Activated CD8-positive, alpha-beta T cell treated with anti-CD3 and anti-CD28 coated beads for 36 hours (primary cell): ENCODE measurements around the gene PRKCZ. TPM values are rescaled to one million over a fixed set of nuclear protein-coding genes. Genes with fewer than 3 reads are reported as not detected.

Experiments used
- ATAC-seq: fragments of 200-7000 bp; cut with Tn5 transposase; one replicate; pipeline ENCODE4 v1.10.0; 2021; ENCODE audit warnings: mild to moderate bottlenecking, moderate library complexity
- CTCF ChIA-PET: fragments of 350-600 bp; sonication (Branson Sonifier 250); formaldehyde crosslinking; loops from one replicate; lab custom pipeline; 2021; ENCODE audit warnings: antibody characterized with exemption; lab: Charles Lee
- POLR2A ChIA-PET: fragments of 350-600 bp; sonication (Branson Sonifier 250); formaldehyde crosslinking; loops from one replicate; lab custom pipeline; 2021; ENCODE audit warnings: antibody characterized with exemption; lab: Charles Lee
- DNase-seq: peaks from one replicate; pipeline ENCODE4 v3.0.0-alpha.2; 2020
- H3K27ac Mint-ChIP-seq: one replicate; pipeline ENCODE4 v1.8.0; 2021; ENCODE audit warnings: mild to moderate bottlenecking, mixed read lengths
- H3K27me3 Mint-ChIP-seq: one replicate; pipeline ENCODE4 v1.8.0; 2021; ENCODE audit warnings: mixed read lengths
- H3K36me3 Mint-ChIP-seq: one replicate; pipeline ENCODE4 v1.8.0; 2021; ENCODE audit warnings: low read depth, mixed read lengths
- H3K4me1 Mint-ChIP-seq: one replicate; pipeline ENCODE4 v1.8.0; 2021; ENCODE audit warnings: low read depth, mixed read lengths
- H3K4me3 Mint-ChIP-seq: one replicate; pipeline ENCODE4 v1.8.0; 2021; ENCODE audit warnings: mild to moderate bottlenecking, moderate library complexity, mixed read lengths
- H3K9me3 Mint-ChIP-seq: one replicate; pipeline ENCODE4 v1.8.0; 2021; ENCODE audit warnings: mixed read lengths
- CTCF ChIP-seq: fragments of 200-600 bp; IDR thresholded peaks from one replicate; pipeline ENCODE4 v1.8.0; 2022; ENCODE audit warnings: antibody characterized with exemption, mild to moderate bottlenecking
- intact Hi-C: fragments of 100-400 bp; cut with micrococcal nuclease; formaldehyde crosslinking; loops from one replicate; pipeline ENCODE4 v1.10.0; 2022
- total RNA-seq, 2 experiments: library from RNA; stranded (reverse); gene quantifications; one replicate each; pipeline ENCODE4 v1.2.3, GENCODE V29; 2021

Gene PRKCZ
- total RNA-seq, 2 experiments from 2014 or later = 15.4 to 15.7 TPM

DNA sequence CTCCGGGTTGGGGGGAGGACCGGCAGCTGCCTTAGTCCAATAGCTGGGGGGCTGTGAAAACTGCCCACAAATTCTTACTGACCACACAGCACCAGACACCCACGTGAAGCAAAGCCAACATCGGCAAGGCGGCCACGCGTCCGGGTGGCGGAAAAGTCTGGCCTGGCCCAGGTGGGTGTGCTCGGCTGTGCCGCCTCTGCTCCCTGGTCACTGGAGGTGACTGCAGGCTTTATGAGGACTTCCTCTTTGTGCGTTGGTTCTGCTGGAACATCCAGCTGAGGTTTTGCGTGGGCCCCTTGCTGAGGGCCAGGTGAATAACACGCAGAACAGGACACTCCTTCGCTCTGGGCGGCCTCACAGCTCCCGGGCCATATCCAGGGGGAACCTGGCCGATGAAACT lies 108.9 kb downstream of the PRKCZ start:
- ATAC-seq (no peak), DNase-seq (no peak)
- ChIA-PET CTCF (interaction anchor here (1.6 kb wide), 1 partner anchor 15 kb away, joined by 5 read pairs; no protein-coding TSS in a partner anchor), POLR2A (interaction anchor here (0.6 kb wide), 1 partner anchor 31 kb away, joined by 3 read pairs; no protein-coding TSS in a partner anchor)
- peaks cover 7% of the 10 kb centered on the region for H3K36me3 Mint-ChIP-seq
- peaks cover 11% of the 10 kb centered on the region for H3K4me1 Mint-ChIP-seq
- H3K4me3 Mint-ChIP-seq = no peak overlapping the region
- no peaks in the 10 kb centered on the region for H3K27me3 Mint-ChIP-seq
- intact Hi-C loops = no loop called here
- no peaks in the 10 kb centered on the region for H3K9me3 Mint-ChIP-seq
- H3K27ac Mint-ChIP-seq = no peak overlapping the region
- no peak for TF ChIP-seq CTCF

DNA sequence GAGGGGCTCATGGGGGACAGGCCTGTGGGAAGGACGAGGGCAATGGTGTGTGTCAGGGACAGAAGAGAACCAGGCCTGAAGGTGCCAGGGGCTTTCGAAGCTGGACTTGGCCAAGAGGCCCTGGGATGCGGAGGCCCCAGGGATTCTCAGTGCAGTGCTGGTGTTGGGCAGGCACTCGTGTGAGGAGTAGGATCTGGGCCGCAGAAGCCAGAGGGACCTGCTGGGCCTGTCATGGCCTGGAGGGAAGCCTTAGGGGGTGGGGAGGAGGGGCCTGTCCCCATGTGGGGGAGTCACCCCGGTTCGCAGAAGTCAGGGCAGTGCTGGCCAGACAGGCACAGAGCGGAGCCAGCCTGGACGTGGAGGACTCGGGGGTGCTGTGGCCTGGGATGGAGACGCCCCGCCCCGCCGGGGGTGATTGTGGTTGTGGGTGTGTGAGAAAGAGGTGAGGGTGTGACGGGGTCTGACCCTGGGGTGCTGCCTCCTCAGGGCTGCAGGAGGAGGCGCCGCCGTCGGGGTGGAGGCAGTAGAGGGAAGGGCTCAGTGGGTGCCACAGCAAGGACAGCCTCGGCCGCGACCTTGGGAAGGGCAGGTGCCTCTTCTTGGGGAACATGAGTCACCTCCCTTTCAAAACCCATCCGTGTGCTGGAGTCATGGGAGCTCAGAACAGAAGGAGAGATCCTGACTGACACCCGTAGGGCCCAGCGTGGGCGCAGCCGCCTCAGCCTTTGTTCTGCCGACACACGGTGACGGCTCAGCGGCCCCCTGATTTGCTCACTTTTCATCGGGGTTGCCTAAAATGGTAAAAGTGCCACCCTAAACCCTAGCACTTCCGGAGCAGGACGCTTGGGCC lies 110.5 kb downstream of the PRKCZ start:
- H3K27me3 Mint-ChIP-seq = no peaks in the 10 kb centered on the region
- ChIA-PET POLR2A (interaction anchor here (0.8 to 0.9 kb wide), 2 partner anchors 57 to 266 kb away, joined by 3 read pairs; no protein-coding TSS in a partner anchor), CTCF (interaction anchor here (0.9 to 1.3 kb wide), 2 partner anchors 21 to 70 kb away, joined by 3 read pairs; no protein-coding TSS in a partner anchor)
- H3K4me3 Mint-ChIP-seq = no peak overlapping the region
- no peak for TF ChIP-seq CTCF
- no peak overlapping the region for H3K27ac Mint-ChIP-seq
- H3K4me1 Mint-ChIP-seq = peaks cover 11% of the 10 kb centered on the region
- peaks cover 7% of the 10 kb centered on the region for H3K36me3 Mint-ChIP-seq
- H3K9me3 Mint-ChIP-seq = no peaks in the 10 kb centered on the region
- ATAC-seq = no peak
- DNase-seq = no peak
- intact Hi-C loops = no loop called here

DNA sequence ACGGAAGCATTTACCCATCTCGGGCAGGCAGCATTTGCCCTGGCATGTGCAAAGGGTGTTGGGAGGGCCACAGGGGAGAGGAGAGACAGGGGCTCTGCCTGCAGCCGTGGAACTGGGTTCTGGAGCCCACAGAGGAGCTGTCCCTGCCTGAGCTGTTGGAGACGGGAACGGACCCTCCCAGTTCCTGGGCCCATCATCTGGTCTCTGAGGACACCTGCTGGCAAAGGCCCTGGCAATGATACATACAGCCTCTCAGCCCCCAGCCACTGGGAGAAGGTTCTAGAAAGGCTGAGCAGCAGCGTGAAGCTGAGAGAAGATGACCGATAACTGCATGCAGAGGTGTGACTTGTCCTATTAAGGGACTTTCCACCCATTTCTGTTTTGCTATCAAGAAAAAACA lies 113.0 kb downstream of the PRKCZ start:
- CTCF ChIA-PET = interaction anchor here (1.2 to 3.9 kb wide), 4 partner anchors 12 to 23 kb away, joined by 3 to 30 read pairs (median 6); no protein-coding TSS in a partner anchor

GRCh38 chr1:2165646-2166045 lies 115.4 kb downstream of the PRKCZ start:
- Mint-ChIP-seq H3K4me1 (peaks cover 10% of the 10 kb centered on the region), H3K27ac (no peak overlapping the region), H3K4me3 (no peak overlapping the region), H3K27me3 (no peaks in the 10 kb centered on the region), H3K9me3 (no peaks in the 10 kb centered on the region), H3K36me3 (peaks cover 7% of the 10 kb centered on the region)
- ChIA-PET CTCF (interaction anchor here (2.2 to 3.9 kb wide), 2 partner anchors 9 to 26 kb away, joined by 7 to 30 read pairs; no protein-coding TSS in a partner anchor), POLR2A (no interaction called here)
- intact Hi-C loops = no loop called here
- TF ChIP-seq CTCF = no peak
- DNase-seq = no peak
- ATAC-seq = no peak

More for the DNA sequence above, 113.0 kb downstream of the PRKCZ start:
- no peak overlapping the region for H3K4me3 Mint-ChIP-seq
- peak; percentile 28 for TF ChIP-seq CTCF
- POLR2A ChIA-PET = no interaction called here
- H3K36me3 Mint-ChIP-seq = peaks cover 7% of the 10 kb centered on the region
- peak; percentile 51 for ATAC-seq
- intact Hi-C loops = no loop called here
- H3K4me1 Mint-ChIP-seq = peaks cover 11% of the 10 kb centered on the region
- H3K27ac Mint-ChIP-seq = no peak overlapping the region
- H3K9me3 Mint-ChIP-seq = no peaks in the 10 kb centered on the region
- peak; percentile 46 for DNase-seq
- H3K27me3 Mint-ChIP-seq = no peaks in the 10 kb centered on the region

DNA sequence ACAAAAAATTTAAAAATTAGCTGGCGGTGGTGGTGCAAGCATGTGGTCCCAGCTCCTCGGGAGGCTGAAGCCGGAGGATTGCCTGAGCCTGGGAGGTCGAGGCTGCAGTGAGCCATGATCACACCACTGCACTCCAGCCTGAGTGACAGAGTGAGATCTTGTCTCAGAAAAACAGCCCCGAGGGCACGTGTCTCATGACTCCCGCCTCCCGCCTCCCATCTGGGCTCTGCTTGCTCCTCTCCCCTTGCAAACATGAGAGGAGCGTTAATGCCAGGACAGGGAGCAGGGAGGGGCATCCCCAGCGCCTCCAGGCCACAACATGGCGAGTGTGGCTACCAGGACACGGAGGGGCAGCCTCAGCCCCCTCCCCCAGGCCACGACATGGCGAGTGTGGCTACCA lies 116.0 kb downstream of the PRKCZ start:
- Mint-ChIP-seq H3K27ac (no peak overlapping the region), H3K4me1 (peaks cover 10% of the 10 kb centered on the region), H3K4me3 (no peak overlapping the region), H3K36me3 (peaks cover 7% of the 10 kb centered on the region), H3K9me3 (no peaks in the 10 kb centered on the region), H3K27me3 (no peaks in the 10 kb centered on the region)
- POLR2A ChIA-PET = no interaction called here
- no peak for TF ChIP-seq CTCF
- ATAC-seq = no peak
- no peak for DNase-seq
- intact Hi-C loops = no loop called here
- CTCF ChIA-PET = no interaction called here
